Ecto neural progenitor cell (in vitro differentiated cells): ENCODE data around the gene UVRAG.

ENCODE experiments used
- DNase-seq: peaks from one replicate; pipeline ENCODE4 v3.0.0-alpha.2; 2018; ENCODE audit warnings: low spot score

The UVRAG gene

DNA sequence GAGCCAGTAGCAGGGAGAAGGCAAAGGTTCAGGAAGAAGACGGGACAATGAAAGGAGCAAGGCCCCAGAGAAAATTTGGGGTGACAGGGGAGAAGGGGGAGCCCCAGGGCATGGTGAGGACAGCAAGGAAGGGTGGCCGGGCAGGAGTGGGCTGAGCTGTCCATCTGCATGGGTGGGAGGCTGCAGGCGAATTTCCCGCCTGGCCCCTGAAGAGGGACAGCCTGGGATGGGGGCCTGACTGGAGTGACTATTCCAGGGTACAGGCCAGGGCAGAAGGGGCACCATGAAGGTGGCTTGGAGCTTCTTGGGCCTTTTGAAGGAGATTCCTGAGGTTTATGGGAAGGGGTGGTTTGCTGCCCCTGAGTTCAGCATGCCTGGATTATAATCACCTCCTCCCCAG lies 335.1 kb downstream of the UVRAG start:
- DNase-seq, result no peak

DNA sequence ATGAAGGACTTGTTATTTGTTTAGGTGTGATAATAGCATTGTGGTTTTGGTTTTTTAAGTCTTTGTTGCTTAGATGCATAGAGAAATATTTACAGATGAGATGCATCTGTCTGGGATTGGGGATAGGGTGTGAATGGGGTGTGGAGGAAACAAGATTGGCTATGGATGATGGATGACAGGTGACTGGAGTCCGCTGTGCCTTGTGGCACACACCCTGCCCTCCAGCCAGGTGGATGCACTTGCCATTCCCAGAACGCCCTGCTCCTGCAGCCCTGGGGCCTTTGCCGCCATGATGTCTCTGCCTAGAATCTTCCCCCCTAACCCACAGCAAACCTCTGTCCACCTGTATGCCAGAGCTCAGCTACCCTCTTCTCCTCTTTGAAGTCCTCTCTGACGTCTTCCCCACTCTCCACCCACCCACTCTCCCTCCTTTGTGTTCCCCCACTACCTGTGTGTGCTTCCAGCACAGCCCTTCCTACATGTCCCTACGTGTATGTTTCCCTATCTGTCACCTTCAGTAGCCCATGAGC lies 336.6 kb downstream of the UVRAG start:
- no peak for DNase-seq

DNA sequence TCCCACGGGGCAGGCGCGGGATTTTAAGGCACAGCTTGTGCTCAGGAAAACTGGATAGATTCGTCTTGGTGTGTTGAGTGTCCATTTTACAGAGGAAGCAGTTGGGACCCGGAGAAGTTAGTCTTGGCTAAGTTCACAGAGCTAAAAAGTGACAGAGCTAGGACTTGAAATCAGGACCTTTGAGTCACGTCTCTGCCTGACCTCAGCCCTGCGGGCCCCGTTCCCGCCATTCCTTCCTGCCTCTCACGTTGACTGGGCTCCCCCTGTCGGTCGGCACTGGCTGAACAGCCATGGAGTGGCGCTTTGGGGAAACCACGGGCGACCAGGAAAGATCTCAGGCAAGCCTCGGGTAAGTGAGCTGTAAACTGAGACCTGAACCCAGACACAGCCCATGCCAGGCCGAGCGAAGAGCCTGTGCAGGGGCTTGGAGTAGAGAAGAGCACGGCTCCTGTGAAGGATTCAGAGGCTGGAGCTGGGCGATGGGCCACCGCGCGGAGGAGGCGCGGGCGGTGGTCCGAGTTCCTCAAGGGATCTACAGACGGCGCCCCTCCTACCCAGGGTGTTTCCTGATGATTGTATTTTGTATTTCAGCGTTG lies 337.2 kb downstream of the UVRAG start:
- DNase-seq, result peak; percentile 90

DNA sequence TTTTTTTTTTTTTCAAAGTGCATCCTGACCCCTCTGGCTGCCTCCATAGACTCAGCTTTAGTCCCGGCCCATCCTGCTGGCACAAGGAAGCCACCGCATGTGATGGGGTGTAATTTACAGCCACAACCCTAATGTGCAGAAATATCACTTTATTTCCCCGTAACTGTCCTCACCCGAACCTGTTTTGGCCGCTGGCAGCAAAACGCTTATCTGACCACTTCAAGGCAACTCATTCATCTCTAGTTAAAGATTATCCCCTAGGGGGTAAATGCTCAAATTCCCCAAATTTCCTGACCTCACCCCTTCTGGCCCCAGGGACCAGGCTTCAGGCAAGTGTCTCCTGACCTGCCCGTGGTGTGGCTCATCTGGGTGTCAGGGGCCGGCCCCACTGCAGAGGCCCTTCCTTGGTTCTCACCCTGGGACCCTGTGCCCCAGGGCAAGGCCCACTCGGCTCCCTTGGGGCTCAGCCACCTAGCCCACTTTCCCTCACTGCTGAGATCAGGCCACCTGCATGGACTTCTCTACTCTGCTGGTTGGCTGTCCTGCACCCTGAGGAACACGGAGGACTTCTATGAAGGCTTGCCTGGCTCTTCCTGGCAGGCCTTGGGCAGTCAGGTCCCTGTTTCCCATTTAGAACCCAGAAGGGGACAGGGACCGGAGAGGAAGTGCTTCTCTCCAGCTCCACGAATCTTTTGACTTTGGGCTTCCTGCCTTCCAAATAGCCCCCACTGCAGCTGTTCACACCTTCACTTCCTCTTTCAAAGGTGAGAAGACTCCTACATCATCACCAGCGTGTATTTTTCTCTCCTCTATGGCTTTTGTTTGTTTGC lies 337.9 kb downstream of the UVRAG start:
- peak; percentile 48 for DNase-seq

DNA sequence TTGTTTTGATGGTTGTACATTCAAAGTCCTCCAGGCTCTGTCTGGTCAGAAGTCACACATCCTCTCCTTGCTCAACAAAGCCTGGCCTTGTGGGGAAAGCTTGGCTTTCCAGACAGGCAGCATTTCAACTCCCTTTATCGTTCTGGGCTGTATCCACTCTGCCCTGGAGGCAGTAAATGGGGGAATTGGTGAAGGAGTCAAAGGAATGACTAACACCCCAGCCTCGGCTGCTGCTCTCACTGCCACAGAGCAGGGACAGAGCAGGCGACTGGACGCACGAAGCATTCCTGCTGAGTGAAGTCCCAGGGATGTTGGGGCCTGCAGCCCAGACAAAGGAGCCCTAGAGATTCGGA lies 338.5 kb downstream of the UVRAG start:
- DNase-seq, result peak; percentile 48

DNA sequence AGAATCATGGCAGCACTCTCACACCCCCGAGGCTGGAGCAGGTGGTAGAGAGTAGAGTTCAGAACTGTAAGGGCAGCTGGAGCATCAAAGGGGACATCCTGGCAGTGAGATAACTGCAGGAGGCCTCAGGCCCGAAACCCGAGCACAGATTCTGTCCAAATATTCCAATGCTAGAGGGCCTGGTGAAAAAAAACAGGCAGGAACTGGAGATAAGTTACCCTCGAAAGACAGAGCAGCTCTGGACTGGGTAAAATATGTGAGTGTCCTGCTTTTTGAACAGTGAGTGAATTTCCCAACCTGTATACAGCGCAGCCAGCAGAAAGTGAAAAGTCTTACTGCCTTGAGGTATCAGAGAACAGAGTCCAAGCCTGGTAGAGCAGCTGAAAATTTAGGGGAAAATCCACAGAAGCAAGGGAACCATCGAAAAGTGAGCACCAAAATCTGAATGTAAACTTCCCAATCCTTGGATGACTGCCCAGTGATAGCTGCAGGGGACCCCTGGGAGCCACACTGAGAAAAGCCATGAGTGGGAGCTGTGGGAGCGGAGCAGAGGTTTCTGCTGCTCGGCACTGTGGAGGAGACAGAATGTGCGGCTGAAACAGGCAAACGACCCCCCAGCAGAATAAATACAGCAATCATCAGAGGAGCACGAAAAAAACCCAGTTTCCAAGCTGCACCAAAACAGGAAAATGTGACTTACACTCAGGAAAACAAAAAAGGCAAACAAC lies 340.7 kb downstream of the UVRAG start:
- no peak for DNase-seq

DNA sequence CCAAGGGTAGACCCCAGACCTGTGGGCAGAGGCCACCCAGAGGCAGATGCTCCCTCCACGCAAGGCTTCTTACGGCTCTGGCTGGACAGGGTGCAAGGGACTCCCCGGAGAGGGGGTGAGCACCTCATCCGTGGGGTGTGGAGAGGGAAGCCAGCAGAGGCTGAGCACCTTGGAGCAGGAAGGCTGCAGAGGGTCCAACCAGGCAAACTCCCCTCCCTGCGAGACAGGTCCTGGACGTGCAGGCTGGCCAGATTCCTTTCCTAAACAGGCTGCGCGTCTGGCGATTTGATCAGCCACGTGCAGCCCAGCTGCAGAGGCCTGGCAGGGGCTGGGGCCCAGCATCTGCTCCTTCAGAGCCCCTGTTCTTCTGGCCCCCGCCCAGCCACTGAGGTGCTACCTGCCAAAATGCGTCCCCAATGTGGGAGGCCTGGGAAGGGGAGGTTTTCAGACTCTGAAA lies 342.0 kb downstream of the UVRAG start:
- no peak for DNase-seq

DNA sequence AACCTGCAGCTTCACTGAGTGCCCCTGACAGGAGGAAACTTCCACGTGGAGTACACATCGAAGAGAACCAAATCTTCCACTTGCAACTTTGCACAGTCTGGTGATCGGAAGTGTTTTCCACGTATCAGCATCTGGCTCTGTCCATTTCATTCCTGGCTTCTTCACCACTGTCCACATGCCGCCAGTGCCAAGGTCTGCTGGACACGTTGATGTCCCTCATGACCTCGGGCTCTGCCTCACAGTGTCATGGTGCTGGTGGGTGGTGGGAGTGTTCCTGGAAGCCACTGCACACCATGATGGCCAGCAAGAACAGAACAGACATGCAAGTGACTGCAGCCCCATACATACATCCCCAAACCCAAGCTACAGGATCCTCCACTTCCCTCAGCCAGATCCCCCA lies 342.9 kb downstream of the UVRAG start:
- no peak for DNase-seq

DNA sequence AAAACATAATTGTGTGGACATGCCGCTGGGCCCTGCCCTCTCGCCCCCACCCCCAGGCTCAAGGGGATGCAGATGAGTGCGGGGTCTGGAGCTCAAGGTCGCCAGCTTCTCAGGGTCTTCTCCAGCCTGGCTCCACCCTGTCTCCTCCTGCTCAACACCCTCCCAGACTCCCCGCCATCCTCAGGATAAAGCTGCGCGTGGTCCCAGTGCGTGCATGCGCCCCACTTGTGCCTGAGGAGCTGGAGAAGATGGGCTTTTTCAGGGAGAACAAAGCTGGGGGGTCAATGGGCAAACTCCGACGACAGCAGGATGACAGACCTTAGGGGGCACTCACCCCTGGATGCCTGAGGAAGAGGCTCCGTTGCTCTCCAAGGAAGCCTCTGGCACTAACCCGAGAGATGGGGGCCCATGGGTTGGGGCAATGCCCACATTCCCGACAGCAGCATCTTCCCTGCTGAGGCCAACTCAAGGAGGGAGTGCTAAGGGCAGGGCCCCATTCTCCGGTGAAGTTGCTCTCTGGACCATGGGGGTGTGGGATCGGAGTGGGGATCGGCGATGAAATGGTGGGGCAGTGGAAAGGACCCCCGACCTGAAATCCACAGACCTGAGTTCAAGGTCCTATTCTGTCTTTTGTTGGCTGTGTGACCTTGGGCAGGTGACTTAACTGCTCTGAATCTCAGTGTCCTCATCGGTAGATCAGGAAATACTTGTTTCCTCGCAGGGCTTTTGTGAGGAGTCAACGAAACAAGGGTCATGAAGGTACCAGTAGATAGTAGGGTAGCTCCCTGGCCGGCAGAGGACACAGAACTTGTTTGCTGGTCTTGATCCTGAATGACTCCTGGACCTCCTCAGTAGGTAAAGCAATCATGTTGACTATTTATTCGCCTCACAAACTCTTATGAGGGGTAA lies 343.6 kb downstream of the UVRAG start:
- no peak for DNase-seq

DNA sequence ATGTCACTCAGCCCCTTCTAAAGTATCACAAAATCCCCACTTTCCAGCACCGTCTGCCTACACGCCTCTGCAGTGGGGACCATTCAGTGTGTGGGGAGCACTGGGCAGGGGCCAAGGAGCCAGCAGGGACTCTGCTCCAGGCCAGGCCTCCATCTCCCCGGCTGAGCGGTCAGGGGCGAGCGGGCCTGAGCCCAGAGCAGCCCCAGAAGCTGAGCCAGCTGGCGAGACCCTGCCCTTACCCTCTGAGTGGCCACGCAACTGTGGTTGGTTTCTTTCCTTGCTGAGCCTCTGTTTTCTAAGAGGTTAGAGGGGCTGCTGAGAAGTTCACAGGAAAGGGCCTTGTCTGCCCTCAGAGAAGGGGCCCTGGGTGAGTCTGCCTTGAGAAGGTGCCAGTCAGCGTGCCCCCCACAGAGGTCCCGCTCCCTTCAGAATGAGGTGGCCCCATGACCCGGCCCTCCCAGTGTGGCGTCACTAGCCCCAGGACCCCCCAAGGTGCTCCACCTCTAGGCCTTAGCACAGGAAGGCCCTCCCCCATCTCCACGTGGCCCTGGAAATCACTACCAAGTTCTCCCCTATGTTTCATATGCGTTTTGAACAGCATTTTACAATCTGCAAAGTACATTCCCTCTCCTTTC lies 344.4 kb downstream of the UVRAG start:
- no peak for DNase-seq

DNA sequence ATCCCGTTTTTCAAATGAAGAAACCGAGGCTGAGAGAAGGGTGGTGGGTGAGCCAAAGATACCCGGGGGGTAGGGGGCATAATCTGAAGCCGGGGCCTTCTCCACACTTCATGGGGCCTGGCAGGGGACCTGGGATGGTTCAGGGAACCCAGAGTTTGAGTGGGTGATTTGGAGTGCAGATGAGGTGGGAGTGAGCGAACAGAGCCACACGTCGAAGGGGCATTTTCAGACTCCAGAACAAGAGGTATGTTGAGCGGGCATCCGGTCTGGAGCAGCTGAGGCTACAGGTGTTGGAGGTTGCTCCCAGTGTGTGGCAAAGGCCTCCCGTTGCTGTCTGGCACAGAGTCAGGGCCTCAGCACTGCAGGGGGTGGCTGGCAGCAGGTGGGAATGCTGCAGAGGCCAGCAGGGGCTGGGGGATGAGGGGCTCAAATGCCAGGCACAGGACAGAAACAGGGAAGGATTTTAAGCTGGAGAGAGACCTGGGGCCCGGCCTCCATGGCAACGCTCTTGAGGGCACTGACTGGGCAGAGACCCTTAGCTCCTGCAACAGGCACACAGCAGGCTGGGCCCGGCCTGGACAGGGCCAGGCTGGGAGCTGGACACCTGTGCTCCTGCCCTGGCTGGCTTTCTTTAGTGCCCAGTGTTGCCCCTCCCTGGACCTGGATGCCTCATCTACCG lies 345.1 kb downstream of the UVRAG start:
- DNase-seq, result no peak

DNA sequence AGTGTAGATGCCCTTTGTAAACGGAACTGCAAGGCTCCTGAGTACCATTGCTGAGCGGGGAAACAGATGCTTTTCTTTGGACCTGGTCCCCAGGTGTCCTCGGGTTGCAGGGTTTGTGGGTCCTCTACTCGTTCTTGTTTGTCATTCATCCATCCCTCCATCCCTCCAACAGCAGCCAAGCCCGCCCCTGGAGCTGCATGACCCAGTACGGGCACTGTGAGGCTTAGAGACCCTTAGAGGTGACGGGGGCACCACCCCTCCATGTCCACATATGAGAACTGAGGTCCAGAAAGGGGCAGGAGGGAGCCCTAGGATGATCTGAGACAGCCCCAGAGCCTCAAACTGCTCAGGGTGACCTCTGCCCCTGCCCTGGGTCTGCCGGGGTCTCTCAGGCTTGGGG lies 345.8 kb downstream of the UVRAG start:
- no peak for DNase-seq

DNA sequence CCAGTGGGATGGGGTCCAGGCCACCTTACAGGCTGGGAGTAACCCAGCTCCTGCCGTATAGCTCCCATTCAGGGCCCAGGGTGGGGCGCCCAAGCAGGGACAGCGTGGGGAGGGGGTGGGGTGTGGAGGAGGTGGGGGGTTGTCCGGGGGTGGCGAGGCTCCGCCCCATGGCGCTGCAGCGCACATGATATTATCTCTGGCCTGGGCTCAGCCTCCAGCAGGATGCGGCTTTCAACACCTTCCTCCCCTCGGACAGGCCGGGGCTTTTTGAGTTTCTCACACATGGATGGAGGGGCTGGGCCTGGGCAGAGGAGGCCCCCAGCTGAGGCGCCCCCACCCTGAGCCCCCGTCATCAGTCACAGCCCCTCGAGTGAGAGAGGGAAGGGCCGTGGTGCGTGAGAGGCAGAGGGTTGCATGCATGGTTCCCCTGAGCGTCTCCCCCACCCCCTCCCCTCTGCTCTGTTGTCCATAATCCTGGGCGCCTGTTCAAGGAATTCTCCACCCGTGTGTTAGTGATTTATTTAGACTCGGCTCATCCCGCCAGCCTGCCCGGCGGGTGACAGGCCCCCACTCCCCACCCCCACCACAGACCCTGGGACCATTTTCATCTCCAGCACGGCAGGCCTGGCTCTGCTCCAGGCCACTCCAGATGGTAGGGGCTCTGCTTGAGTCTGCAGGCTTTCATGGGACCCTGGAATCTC lies 346.4 kb downstream of the UVRAG start:
- DNase-seq, result no peak

DNA sequence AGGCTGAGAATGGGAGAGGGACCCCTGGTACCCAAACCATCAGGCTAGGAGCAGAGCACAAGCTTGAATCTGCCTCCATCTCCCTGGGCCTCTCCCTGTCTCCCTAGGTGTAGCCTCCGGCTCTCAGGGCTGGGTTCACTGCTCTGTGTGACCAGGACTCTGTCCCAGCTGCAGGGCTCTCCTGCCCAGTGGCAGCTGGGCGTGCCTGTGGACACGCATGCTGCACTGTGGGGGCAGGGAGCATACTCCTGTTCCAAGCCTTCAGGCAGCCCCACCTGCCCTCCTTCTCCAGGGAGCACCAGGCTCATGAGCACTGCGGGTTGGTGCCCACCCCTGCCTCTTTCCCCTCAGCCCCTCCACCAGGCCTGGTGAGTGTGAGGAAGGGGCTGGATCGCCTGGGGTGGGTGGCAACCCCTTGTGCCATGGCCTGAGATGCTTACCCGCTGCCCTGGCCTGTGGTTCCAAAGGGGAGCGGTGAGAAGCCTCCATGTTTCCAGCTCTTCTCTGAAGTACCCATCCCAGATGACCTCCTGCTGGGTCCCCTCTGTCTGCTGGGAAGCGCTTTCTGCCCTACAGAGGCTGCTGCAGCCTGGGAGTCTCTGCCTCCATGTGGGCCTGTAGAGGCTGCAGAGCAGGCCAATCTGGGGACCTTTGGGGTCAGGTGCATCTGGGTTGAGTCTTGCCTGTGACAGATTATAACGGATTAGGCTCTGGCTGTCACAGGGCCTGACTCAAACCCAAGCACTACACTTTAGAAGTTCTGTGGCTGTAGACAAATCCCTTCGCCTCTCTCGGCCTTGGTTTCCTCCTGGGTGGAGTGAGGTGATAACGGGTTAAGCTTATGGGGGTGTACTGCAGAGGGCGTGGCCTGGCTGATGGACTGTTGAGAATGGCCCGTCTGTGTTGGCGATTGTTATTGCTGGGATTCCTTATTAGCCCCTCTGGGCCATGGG lies 347.6 kb downstream of the UVRAG start:
- DNase-seq, result no peak

DNA sequence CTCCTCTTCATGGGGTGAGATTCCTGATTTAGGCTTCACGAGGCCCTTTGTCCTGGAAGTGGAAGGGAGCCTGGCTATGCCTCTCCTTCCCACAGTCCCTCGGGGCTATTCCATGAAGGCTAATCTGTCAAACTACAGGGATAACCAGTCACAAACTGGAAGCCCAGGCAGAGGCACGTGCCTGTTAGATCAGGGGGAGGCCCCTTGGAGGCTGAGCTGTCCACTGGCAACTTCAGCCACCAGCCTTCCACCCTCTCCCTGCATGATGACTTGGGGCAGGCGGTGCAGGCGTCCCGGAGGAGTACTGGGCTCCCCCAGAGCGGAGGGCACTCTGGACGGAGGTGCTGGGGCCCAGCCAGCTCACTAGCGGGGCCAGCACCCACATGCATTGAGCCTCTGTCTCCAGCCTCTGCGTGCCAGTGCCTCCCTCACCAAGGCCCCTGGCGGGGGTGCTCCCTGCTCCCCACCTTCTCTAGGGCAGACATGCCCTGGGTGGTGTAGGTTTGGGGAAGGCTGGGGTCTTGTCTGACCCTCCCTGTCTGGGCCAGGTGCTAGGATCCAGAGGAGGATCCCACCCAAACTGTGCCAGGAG lies 348.4 kb downstream of the UVRAG start:
- DNase-seq, result no peak

DNA sequence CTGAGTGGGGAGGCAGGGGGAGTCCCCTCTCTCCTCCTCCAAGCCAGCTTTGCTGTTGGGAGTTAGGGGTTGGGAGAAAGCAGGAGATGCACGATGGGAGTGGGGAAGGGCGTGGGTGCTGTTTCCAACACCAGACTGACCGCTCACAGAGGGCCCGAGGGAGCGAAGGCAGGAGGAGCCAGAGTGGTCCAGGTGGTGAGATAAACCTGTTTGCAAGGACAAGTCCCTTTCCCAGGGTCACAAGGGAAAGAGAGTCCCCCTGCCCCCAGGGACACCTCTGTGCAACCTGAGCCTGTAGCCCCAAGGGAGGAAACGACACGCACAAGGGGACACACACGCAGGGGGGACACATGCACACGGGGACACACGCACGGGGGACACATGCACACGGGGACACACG lies 349.1 kb downstream of the UVRAG start:
- DNase-seq, result no peak

DNA sequence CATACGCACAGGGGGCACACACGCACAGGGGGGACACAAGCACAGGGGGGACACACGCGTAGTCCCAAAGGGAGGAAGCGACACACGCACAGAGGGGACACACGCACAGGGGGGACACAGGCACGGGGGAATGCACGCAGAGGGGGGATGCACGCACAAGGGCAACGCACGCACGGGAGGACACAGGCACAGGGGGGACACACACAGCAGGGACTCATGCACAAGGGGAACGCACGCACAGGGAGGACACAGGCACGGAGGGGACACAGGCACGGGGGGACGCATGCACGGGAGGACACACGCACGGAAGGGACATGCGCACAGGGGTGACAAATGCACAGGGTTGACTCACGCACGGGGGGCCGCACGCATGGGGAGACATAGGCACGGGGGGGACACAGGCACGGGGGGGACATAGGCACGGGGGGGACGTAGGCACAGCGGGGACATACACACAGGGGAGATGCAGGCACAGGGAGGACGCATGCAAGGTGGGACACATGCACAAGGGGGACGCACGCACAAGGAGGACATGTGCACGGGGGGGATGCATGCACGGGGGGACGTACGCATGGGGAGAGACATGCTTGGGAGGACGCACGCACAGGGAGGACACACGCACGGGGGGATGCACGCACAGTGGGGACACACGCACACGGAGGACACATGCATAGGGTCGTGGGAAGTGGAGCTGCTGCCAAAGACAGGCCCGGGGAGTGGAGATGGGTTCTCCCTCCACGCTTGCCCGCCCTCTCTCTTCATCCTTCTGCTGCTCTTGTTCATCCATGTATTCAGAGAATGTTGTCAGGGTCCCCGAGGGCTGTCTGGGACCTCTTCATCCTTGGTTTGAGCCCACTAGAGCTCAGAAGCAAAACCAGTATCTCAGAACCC lies 350.1 kb downstream of the UVRAG start:
- DNase-seq, result no peak

DNA sequence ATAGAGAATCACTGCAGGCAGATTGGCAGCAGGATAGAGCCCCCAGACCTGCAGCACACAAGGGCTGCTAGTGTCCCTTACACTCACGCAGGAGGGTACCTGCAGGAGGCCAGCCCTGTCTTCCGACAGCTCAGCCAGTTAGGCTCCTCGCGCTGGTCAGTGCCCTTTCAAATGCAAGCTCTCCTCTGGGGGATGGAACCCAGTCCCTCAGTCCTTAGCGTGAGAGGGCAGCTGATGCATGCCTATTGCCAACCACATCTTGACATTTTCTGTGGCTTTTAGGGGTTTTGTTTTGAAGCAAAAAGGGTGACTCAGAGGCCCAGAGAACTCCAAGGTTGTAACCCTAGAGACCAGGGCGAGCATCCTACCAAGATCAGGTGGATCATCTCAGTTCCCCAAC lies 351.3 kb downstream of the UVRAG start:
- no peak for DNase-seq
